GM10266 (cell line): ENCODE measurements around the gene COA6.
"Not testable (repeated sequence)": the region's sequence is repeated elsewhere in the genome, so short reads cannot be mapped to it uniquely, and the experiment has no call there.

ENCODE experiments used
- DNase-seq: peaks from one replicate; pipeline ENCODE4 v3.0.0; 2012; ENCODE audit errors: extremely low spot score
- TF ChIP-seq, protein P1 (sequence below): IDR thresholded peaks from 2 replicates; pipeline ENCODE4 v1.5.1; 2012; ENCODE audit warnings: mild to moderate bottlenecking, low read depth; ENCODE audit not compliant: control insufficient read depth, insufficient read depth; ENCODE audit errors: missing control alignments

The COA6 gene

DNA sequence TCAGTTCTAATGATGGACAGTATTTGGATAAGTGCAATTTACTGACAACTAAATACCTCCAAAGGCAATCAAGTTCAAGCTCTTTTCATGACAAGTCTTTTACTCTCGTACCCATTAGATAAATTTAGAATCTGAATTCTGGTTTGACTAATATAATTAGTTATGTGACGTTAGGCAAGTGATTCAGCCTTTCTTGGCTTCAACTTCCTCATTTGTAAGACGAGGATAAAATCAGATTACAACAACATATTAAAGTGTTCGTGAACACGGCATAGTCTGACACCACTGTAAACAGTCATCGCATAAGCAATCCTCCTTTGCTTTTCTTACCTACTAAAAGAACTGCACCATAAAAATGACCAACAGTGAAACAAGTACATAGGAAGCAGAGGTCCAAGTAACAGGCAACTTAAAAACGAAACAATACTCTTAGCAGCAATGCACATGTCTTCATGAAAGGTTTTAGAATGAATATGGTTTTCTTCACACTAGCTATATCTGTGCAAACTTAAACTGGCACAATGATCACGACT is 25.7 kb downstream of the COA6 start:
- DNase-seq, result peak; percentile 66
- TF ChIP-seq, protein P1, sequence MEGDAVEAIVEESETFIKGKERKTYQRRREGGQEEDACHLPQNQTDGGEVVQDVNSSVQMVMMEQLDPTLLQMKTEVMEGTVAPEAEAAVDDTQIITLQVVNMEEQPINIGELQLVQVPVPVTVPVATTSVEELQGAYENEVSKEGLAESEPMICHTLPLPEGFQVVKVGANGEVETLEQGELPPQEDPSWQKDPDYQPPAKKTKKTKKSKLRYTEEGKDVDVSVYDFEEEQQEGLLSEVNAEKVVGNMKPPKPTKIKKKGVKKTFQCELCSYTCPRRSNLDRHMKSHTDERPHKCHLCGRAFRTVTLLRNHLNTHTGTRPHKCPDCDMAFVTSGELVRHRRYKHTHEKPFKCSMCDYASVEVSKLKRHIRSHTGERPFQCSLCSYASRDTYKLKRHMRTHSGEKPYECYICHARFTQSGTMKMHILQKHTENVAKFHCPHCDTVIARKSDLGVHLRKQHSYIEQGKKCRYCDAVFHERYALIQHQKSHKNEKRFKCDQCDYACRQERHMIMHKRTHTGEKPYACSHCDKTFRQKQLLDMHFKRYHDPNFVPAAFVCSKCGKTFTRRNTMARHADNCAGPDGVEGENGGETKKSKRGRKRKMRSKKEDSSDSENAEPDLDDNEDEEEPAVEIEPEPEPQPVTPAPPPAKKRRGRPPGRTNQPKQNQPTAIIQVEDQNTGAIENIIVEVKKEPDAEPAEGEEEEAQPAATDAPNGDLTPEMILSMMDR, result no peak

DNA sequence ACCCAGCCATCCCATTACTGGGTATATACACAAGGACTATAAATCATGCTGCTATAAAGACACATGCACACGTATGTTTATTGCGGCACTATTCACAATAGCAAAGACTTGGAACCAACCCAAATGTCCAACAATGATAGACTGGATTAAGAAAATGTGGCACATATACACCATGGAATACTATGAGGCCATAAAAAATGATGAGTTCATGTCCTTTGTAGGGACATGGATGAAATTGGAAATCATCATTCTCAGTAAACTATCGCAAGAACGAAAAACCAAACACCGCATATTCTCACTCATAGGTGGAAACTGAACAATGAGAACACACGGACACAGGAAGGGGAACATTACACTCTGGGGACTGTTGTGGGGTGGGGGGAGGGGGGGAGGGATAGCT is 26.3 kb downstream of the COA6 start:
- not testable (repeated sequence) for DNase-seq

DNA sequence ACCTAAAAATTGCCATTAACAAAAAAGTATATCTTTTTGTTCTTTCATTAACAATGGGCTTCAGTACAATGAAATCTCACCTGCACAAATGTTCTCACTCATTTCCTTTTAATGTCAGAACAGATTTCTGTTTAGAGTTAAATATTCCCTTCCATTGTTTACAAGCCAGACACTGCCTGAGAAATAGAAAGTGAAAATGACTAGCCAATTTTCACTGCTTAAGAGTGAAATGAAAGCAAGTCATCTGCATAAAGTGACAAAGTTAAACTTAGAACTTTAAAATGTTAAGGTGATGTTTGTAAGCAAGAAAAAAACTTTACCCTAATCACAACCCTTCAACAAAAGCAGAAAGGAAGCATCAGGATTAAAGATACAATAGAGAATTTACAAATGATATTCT is 27.5 kb downstream of the COA6 start:
- DNase-seq, result peak; percentile 47
- TF ChIP-seq, protein P1, result no peak

DNA sequence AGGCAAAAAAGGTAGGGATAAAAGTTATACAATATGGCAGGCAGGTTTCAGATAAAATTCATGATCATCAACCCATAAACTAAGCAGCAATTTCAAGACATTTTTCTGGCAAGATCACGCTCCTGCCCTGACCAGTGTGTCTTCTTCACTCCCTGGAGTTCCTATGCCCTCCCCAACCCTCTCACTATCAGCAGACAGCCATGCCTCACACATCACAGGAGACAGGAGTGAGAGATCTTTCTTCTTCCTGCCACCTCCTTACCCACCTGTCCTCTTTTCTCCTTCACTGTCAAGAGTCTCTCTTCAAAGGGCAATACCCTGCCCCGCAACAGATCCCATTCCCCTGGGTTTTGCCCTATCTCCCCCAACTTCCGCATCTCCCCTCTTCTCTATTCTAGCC is 28.4 kb downstream of the COA6 start:
- no peak for DNase-seq
- TF ChIP-seq, protein P1, result no peak

DNA sequence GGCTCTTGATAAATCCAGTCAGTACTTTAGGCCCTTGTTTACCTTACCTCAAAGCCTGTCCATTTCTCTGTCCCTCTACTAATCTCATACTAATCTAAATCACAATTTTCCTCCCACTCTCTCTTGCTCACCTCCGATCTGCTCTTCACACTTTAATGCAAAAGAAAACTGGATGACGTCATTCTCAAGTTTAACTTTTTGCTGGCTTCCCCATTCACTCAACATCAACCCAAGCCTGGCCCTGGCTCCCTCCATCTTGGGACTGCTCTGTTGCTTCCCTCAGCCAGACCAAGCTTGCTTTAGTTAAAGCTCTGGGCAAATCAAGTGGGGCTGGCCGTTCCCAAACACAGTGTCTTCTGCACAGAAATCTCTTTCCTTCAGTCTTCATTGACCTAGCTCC is 29.7 kb downstream of the COA6 start:
- DNase-seq, result no peak
- TF ChIP-seq, protein P1, result no peak

DNA sequence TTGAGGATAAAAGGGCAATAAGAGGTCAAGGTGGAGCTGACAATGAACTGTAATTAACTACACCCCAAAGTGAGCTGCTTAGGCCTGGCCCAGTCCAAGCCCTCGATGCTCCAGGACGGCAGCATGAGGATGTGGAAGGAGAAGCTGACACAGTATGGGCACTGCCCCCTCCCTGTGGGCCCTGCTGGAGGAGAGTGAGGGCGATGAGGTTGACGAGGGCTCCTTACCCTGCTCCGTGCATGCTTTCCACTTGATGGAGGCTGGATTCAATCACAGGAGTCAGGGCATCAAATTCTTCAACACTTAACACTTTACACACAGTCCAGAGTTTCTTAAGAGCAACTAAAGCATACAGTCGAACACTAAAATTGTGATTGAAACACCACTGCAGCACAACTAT is 32.4 kb downstream of the COA6 start:
- DNase-seq, result no peak
- TF ChIP-seq, protein P1, result no peak

DNA sequence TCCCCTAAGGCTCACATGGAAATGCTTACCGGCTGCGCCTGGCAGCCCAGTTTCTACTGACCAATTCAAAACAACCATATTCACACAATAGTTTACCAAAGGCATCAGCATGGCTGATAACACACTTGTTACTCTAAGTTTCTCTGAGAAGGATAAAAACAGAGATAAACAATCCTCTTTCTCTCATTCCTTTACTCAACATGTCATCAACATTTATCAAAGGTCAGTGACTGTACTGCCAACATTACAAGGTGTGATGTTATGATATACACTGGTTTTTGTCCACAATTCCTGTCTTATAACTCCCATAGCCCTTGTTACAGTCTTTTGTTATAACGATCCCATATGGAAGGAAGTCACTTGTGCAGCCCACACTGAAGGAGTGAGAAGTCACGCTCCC is 33.6 kb downstream of the COA6 start:
- TF ChIP-seq, protein P1, result no peak
- no peak for DNase-seq

DNA sequence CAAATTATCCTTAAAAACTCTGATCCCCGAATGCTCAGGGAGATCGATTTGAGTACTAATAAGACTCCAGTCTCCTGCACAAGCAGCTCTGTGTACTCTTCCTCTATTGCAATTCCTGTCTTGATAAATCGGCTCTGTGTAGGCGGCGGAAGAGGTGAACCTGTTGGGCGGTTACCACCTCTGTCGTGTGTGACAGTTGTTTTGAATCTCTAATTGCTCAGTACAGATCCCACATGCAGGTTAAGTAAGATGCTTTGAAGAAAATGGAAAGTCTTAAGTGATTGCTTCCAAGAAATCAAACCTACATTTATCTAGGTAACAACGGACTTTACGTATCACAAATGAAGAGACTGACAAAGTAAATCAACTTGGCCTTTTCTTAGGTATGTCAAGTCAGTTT is 35.5 kb downstream of the COA6 start:
- TF ChIP-seq, protein P1, result no peak
- DNase-seq, result no peak
